ENCODE measurements around the gene PPM1G.

The PPM1G gene

DNA sequence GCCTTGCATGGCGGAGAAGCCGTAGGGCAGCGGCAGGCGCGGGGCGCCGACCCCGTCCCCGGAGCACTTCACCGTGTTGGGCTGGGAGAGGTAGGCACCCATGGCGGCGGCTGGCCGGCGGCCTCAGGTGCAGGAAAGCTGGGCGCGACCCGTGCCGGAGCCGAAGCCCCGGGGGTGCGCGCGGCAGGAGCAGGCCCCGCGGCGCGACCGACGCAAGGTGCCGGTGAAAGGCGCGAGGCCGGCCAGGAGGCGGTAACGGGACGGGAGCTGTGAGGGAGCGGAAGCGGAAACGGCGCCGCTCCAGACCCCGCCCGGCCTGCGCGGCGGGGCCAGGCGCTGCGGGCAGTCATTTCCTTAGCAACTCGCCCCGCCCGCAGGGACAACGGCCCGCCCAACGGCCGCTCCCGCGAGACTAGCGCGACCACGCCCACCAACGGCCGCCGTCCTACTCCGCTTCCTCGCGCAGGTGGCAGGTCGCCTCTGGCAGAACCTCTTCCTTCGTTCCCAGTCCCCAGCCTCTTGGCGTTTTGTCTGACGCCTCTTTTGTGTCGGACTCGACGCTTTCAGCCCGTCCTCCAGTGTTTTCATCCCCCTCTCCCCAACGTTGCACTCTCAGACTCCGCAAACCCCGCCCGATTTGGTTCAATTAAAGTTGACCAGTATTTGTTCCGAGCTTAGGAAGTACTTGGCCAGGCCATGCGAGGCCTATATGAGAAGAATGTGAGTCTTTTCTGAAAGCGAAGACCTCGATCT is at the start of gene PPM1G:
TSS of gene PPM1G (minus strand) at position 271 of the 753 bp plus-strand sequence. CDS start at position 102, 169 bp downstream.
- Histone ChIP-seq H3K4me2 (ENCODE audit: insufficient read depth, low read length) (peak within 1 kb of the TSS; percentile 88), H3K27me3 (ENCODE audit: insufficient read depth, low read length, poor library complexity) (no peaks in the 10 kb centered on the region), H3K27ac (ENCODE audit: low read length) (peak within 1 kb of the TSS; percentile 97), H3K36me3 (ENCODE audit: insufficient read depth, low read length) (peaks cover 30% of the 10 kb centered on the region), H3K79me2 (ENCODE audit: insufficient read depth, low read length) (peaks cover 49% of the 10 kb centered on the region), H2AFZ (ENCODE audit: low read depth, low read length) (peak within 1 kb of the TSS; percentile 95), H3K4me3 (ENCODE audit: low read depth in 1 of 2, low read length in 2 of 2) (peak within 1 kb of the TSS; percentile 96 to 97), H4K20me1 (ENCODE audit: insufficient read depth, low read length) (peaks cover 29% of the 10 kb centered on the region), H3K9ac (ENCODE audit: low read depth, low read length) (peak within 1 kb of the TSS; percentile 97), H3K4me1 (ENCODE audit: insufficient read depth, low read length) (peaks cover 38% of the 10 kb centered on the region), H3K9me3 (ENCODE audit: insufficient read depth, low read length, severe bottlenecking) (no peaks in the 10 kb centered on the region)
- DNase-seq (peak; percentile 97), ATAC-seq (ENCODE audit: insufficient read depth, low read depth) (peak; percentile 95)
- TF ChIP-seq, protein P1, sequence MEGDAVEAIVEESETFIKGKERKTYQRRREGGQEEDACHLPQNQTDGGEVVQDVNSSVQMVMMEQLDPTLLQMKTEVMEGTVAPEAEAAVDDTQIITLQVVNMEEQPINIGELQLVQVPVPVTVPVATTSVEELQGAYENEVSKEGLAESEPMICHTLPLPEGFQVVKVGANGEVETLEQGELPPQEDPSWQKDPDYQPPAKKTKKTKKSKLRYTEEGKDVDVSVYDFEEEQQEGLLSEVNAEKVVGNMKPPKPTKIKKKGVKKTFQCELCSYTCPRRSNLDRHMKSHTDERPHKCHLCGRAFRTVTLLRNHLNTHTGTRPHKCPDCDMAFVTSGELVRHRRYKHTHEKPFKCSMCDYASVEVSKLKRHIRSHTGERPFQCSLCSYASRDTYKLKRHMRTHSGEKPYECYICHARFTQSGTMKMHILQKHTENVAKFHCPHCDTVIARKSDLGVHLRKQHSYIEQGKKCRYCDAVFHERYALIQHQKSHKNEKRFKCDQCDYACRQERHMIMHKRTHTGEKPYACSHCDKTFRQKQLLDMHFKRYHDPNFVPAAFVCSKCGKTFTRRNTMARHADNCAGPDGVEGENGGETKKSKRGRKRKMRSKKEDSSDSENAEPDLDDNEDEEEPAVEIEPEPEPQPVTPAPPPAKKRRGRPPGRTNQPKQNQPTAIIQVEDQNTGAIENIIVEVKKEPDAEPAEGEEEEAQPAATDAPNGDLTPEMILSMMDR (IDR thresholded peaks at IDR 0.05; ENCODE audit: borderline replicate concordance, extremely low read depth, low read length, poor library complexity, severe bottlenecking): no peak
- TF ChIP-seq EZH2 (IDR thresholded peaks at IDR 0.05; ENCODE audit: borderline replicate concordance, low read depth, low read length, severe bottlenecking): no peak

GRCh38 chr2:27453968-27454367 is 44.6 kb upstream of the PPM1G start:
- no peaks in the 10 kb centered on the region for H3K9me3 ChIP-seq (ENCODE audit: insufficient read depth, low read length, severe bottlenecking)
- H3K36me3 ChIP-seq (ENCODE audit: insufficient read depth, low read length): no peaks in the 10 kb centered on the region
- no peak overlapping the region for H3K4me3 ChIP-seq (ENCODE audit: low read depth in 1 of 2, low read length in 2 of 2)
- DNase-seq (no peak), ATAC-seq (ENCODE audit: insufficient read depth, low read depth) (no peak)
- no peaks in the 10 kb centered on the region; the same call in 1 of the 2 replicates for H4K20me1 ChIP-seq (ENCODE audit: insufficient read depth, low read length)
- no peak overlapping the region for H3K27ac ChIP-seq (ENCODE audit: low read length)
- H3K4me1 ChIP-seq (ENCODE audit: insufficient read depth, low read length): no peaks in the 10 kb centered on the region
- H3K4me2 ChIP-seq (ENCODE audit: insufficient read depth, low read length): no peak overlapping the region
- no peaks in the 10 kb centered on the region for H3K79me2 ChIP-seq (ENCODE audit: insufficient read depth, low read length)
- H2AFZ ChIP-seq (ENCODE audit: low read depth, low read length): no peak overlapping the region
- peaks cover 4% of the 10 kb centered on the region for H3K27me3 ChIP-seq (ENCODE audit: insufficient read depth, low read length, poor library complexity)
- H3K9ac ChIP-seq (ENCODE audit: low read depth, low read length): no peak overlapping the region
- TF ChIP-seq, protein P1 (IDR thresholded peaks at IDR 0.05; ENCODE audit: borderline replicate concordance, extremely low read depth, low read length, poor library complexity, severe bottlenecking): no peak
- no peak for TF ChIP-seq EZH2 (IDR thresholded peaks at IDR 0.05; ENCODE audit: borderline replicate concordance, low read depth, low read length, severe bottlenecking)

GRCh38 chr2:27451095-27451494 is 41.7 kb upstream of the PPM1G start:
- no peak overlapping the region for H2AFZ ChIP-seq (ENCODE audit: low read depth, low read length)
- no peak for TF ChIP-seq EZH2 (IDR thresholded peaks at IDR 0.05; ENCODE audit: borderline replicate concordance, low read depth, low read length, severe bottlenecking)
- TF ChIP-seq, protein P1 (IDR thresholded peaks at IDR 0.05; ENCODE audit: borderline replicate concordance, extremely low read depth, low read length, poor library complexity, severe bottlenecking): no peak
- H4K20me1 ChIP-seq (ENCODE audit: insufficient read depth, low read length): no peaks in the 10 kb centered on the region; the same call in 1 of the 2 replicates
- H3K9ac ChIP-seq (ENCODE audit: low read depth, low read length): no peak overlapping the region
- no peaks in the 10 kb centered on the region for H3K79me2 ChIP-seq (ENCODE audit: insufficient read depth, low read length)
- DNase-seq: no peak
- ATAC-seq (ENCODE audit: insufficient read depth, low read depth): no peak
- no peak overlapping the region for H3K4me2 ChIP-seq (ENCODE audit: insufficient read depth, low read length)
- H3K27me3 ChIP-seq (ENCODE audit: insufficient read depth, low read length, poor library complexity): peaks cover 5% of the 10 kb centered on the region
- H3K27ac ChIP-seq (ENCODE audit: low read length): no peak overlapping the region
- no peak overlapping the region for H3K4me3 ChIP-seq (ENCODE audit: low read depth in 1 of 2, low read length in 2 of 2)
- H3K9me3 ChIP-seq (ENCODE audit: insufficient read depth, low read length, severe bottlenecking): no peaks in the 10 kb centered on the region
- no peaks in the 10 kb centered on the region for H3K4me1 ChIP-seq (ENCODE audit: insufficient read depth, low read length)
- no peaks in the 10 kb centered on the region for H3K36me3 ChIP-seq (ENCODE audit: insufficient read depth, low read length)

Data from DND-41 (cell line).